Mucosa of descending colon (tissue), 3 donors: Measurements from ENCODE around the gene DHDH. TPM values are rescaled to one million over a fixed set of nuclear protein-coding genes. Genes with fewer than 3 reads are reported as not detected.
A peak's percentile ranks its signal among the peaks of the same experiment; 100 is the strongest.

Experiments used
- ATAC-seq: fragments of 200-7000 bp; cut with Tn5 transposase; one replicate; pipeline ENCODE4 v1.9.1; 2020; ENCODE audit warnings: mild to moderate bottlenecking, moderate library complexity
- DNase-seq, 3 donors: peaks; one replicate each; pipeline ENCODE4 v3.0.0-alpha.2; 2020
- H3K36me3 ChIP-seq: fragments of 200-600 bp; one replicate; pipeline ENCODE4 v1.8.0; 2021; ENCODE audit warnings: low read depth, mild to moderate bottlenecking
- H3K4me1 ChIP-seq: fragments of 200-600 bp; one replicate; pipeline ENCODE4 v1.8.0; 2021; ENCODE audit warnings: low read depth, mild to moderate bottlenecking
- H3K4me3 ChIP-seq: fragments of 200-600 bp; one replicate; pipeline ENCODE4 v1.8.0; 2021; ENCODE audit warnings: mild to moderate bottlenecking
- H3K9me3 ChIP-seq: fragments of 200-600 bp; one replicate; pipeline ENCODE4 v1.8.0; 2021; ENCODE audit warnings: mild to moderate bottlenecking
- CTCF ChIP-seq: fragments of 200-600 bp; IDR thresholded peaks from one replicate; pipeline ENCODE4 v1.8.0; 2022; ENCODE audit warnings: antibody characterized with exemption, mild to moderate bottlenecking
- intact Hi-C, 2 donors: fragments of 100-400 bp; cut with DNase I in 1 of 2; cut with micrococcal nuclease in 1 of 2; formaldehyde crosslinking; loops; one replicate each; pipeline versions ENCODE4 v1.11.0 to v1.11.1; 2022; cut with DNase I, micrococcal nuclease
- total RNA-seq, 3 donors: library from RNA; stranded (reverse); fragmentation: NEBNext Ultra II Directional in 2 of 3; extraction: Animal tissue kit (Norgen Biotek cat#: 25700) in 2 of 3; gene quantifications; one replicate each; pipeline versions ENCODE4 v1.2.1 to v1.2.4, GENCODE V29; 2021 to 2023
- donor health status: DM: no; HTN: no; CAD: no; lungs with moderate emphysema.
- donor health status: DM: no; HTN: no; CAD: no.
- donor health status: DM: no; HTN: yes; CAD: no.

Gene DHDH
- total RNA-seq, 3 donors from 2014 or later, result 0.52 TPM; not detected in 2

- peaks cover 49% of the 10 kb centered on the region for H3K4me1 ChIP-seq
- DNase-seq, result peak in 1 of 3 donors; percentile 38
- no peak for TF ChIP-seq CTCF
- H3K4me3 ChIP-seq, result no peak overlapping the region
- intact Hi-C loops, result loop anchor here in 1 of 2 donors (10.0 kb wide), 1 partner anchor 88 kb away; the partner anchor contains the start of gene PPP1R15A
- H3K36me3 ChIP-seq, result no peaks in the 10 kb centered on the region
- no peaks in the 10 kb centered on the region for H3K9me3 ChIP-seq
- no peak for ATAC-seq
Measured at GRCh38 chr19:48962849-48963165, 29.3 kb downstream of the DHDH start.

GRCh38 chr19:48963371-48964204 lies 30.1 kb downstream of the DHDH start:
- intact Hi-C loops, result loop anchor here in 1 of 2 donors (10.0 kb wide), 1 partner anchor 89 kb away; the partner anchor contains the start of gene PPP1R15A
- Histone ChIP-seq H3K4me3 (no peak overlapping the region), H3K9me3 (no peaks in the 10 kb centered on the region), H3K4me1 (peaks cover 49% of the 10 kb centered on the region), H3K36me3 (no peaks in the 10 kb centered on the region)
- DNase-seq, result peak; percentile 83 to 92 (median 88)
- ATAC-seq, result peak; percentile 32
- no peak for TF ChIP-seq CTCF

- H3K4me1 ChIP-seq, result peaks cover 49% of the 10 kb centered on the region
- ATAC-seq, result no peak
- H3K36me3 ChIP-seq, result no peaks in the 10 kb centered on the region
- peak overlapping the region; percentile 81 for H3K4me3 ChIP-seq
- TF ChIP-seq CTCF, result no peak
- intact Hi-C loops, result loop anchor here in 1 of 2 donors (10.0 kb wide), 1 partner anchor 90 kb away; the partner anchor contains the start of gene PPP1R15A
- no peaks in the 10 kb centered on the region for H3K9me3 ChIP-seq
- DNase-seq, result peak in 2 of 3 donors; percentile 48 to 69
Measured at GRCh38 chr19:48964205-48965039, 30.9 kb downstream of the DHDH start.

GRCh38 chr19:48965040-48965805 lies 31.7 kb downstream of the DHDH start, which contains the start of gene FTL:
TSS of gene FTL (plus strand) at chr19:48965309. CDS start at chr19:48965508, 199 bp downstream.
- Histone ChIP-seq H3K9me3 (no peaks in the 10 kb centered on the region), H3K4me1 (peaks cover 46% of the 10 kb centered on the region), H3K4me3 (peak within 1 kb of the TSS; percentile 81), H3K36me3 (no peaks in the 10 kb centered on the region)
- peak; percentile 97 to 99 (median 98) for DNase-seq
- no peak for TF ChIP-seq CTCF
- ATAC-seq, result peak; percentile 80
- intact Hi-C loops, result loop anchor here in 1 of 2 donors (10.0 kb wide), 1 partner anchor 90 kb away; the partner anchor contains the start of gene PPP1R15A
